ENCODE data around the gene MAP1LC3B2.

The MAP1LC3B2 gene

GRCh38 chr12:116597886-116598285 is 38.7 kb downstream of the MAP1LC3B2 start:
- no peak for DNase-seq

- no peak for DNase-seq
Observed at GRCh38 chr12:116598311-116599284, 39.4 kb downstream of the MAP1LC3B2 start.

- DNase-seq, result peak; percentile 7
Observed at GRCh38 chr12:116599285-116600136, 40.3 kb downstream of the MAP1LC3B2 start.

GRCh38 chr12:116600959-116601918 is 42.1 kb downstream of the MAP1LC3B2 start:
- no peak for DNase-seq

- DNase-seq, result no peak
Observed at GRCh38 chr12:116601933-116602810, 43.0 kb downstream of the MAP1LC3B2 start.

- DNase-seq, result no peak
Observed at GRCh38 chr12:116603546-116604177, 44.5 kb downstream of the MAP1LC3B2 start.

- DNase-seq, result no peak
Observed at GRCh38 chr12:116604178-116604895, 45.2 kb downstream of the MAP1LC3B2 start.

- peak; percentile 9 for DNase-seq
Observed at GRCh38 chr12:116604951-116605641, 45.9 kb downstream of the MAP1LC3B2 start.

GRCh38 chr12:116606397-116606796 is 47.2 kb downstream of the MAP1LC3B2 start:
- no peak for DNase-seq

GRCh38 chr12:116607039-116607438 is 47.9 kb downstream of the MAP1LC3B2 start:
- DNase-seq, result no peak

GRCh38 chr12:116609319-116610114 is 50.3 kb downstream of the MAP1LC3B2 start:
- no peak for DNase-seq

- DNase-seq, result no peak
Observed at GRCh38 chr12:116610971-116611541, 51.9 kb downstream of the MAP1LC3B2 start.

GRCh38 chr12:116612436-116612835 is 53.3 kb downstream of the MAP1LC3B2 start:
- DNase-seq, result no peak

- no peak for DNase-seq
Observed at GRCh38 chr12:116613256-116613655, 54.1 kb downstream of the MAP1LC3B2 start.

- DNase-seq, result no peak
Observed at GRCh38 chr12:116614194-116614915, 55.2 kb downstream of the MAP1LC3B2 start.

GRCh38 chr12:116615141-116615861 is 56.1 kb downstream of the MAP1LC3B2 start:
- no peak for DNase-seq
